CD4-positive, alpha-beta T cell (primary cell): Measurements from ENCODE around the gene LRRC26. TPM values are rescaled to one million over a fixed set of nuclear protein-coding genes. Genes with fewer than 3 reads are reported as not detected.

Source experiments
- ATAC-seq: fragments of 200-7000 bp; cut with Tn5 transposase; one replicate; pipeline ENCODE4 v1.10.0; 2022; ENCODE audit warnings: mild to moderate bottlenecking; ENCODE audit not compliant: poor library complexity
- CTCF ChIA-PET: fragments of 350-600 bp; sonication (Branson Sonifier 250); formaldehyde crosslinking; loops from one replicate; lab custom pipeline; 2021; ENCODE audit warnings: antibody characterized with exemption, inconsistent platforms; lab: Charles Lee
- POLR2A ChIA-PET: fragments of 350-600 bp; sonication (Branson Sonifier 250); formaldehyde crosslinking; loops from one replicate; lab custom pipeline; 2021; ENCODE audit warnings: antibody characterized with exemption, inconsistent platforms; lab: Charles Lee
- DNase-seq, 14 experiments: peaks; one replicate each; pipeline ENCODE4 v3.0.0-alpha.2; 2013 to 2020; ENCODE audit warnings: mixed read lengths in 2 of 14
- H3K27ac ChIP-seq, 2 donors: one replicate each; pipeline versions ENCODE4 v1.5.1 to v1.7.0; 2013; ENCODE audit warnings: low read length in 2 of 2, low read depth in 1 of 2, mild to moderate bottlenecking in 1 of 2
- H3K27me3 ChIP-seq, 2 experiments: 1 replicate in 1 of 2; 2 replicates in 1 of 2; pipeline versions ENCODE4 v1.6.1 to v1.7.0; 2013; ENCODE audit warnings: low read length in 2 of 2, control low read depth in 1 of 2, mild to moderate bottlenecking in 1 of 2, moderate library complexity in 1 of 2; ENCODE audit not compliant: insufficient read depth in 2 of 2, control insufficient read depth in 1 of 2
- H3K36me3 ChIP-seq: one replicate; pipeline ENCODE4 v1.6.1; 2013; ENCODE audit warnings: low read length, control low read depth; ENCODE audit not compliant: insufficient read depth
- H3K4me1 ChIP-seq: one replicate; pipeline ENCODE4 v1.6.1; 2013; ENCODE audit warnings: low read length, control low read depth; ENCODE audit not compliant: insufficient read depth
- H3K4me3 ChIP-seq: one replicate; pipeline ENCODE4 v1.5.1; 2013; ENCODE audit warnings: mild to moderate bottlenecking, low read length, moderate library complexity
- H3K9me3 ChIP-seq, 2 experiments: 1 replicate in 1 of 2; 2 replicates in 1 of 2; pipeline versions ENCODE4 v1.6.1 to v1.7.0; 2013; ENCODE audit warnings: low read length in 2 of 2, mild to moderate bottlenecking in 2 of 2, control low read depth in 1 of 2, moderate library complexity in 1 of 2; ENCODE audit not compliant: control insufficient read depth in 1 of 2, insufficient read depth in 1 of 2
- H3K27ac Mint-ChIP-seq: one replicate; pipeline ENCODE4 v1.8.0; 2020; ENCODE audit warnings: mixed read lengths
- H3K27me3 Mint-ChIP-seq: one replicate; pipeline ENCODE4 v1.8.0; 2021; ENCODE audit warnings: mixed read lengths
- H3K36me3 Mint-ChIP-seq: one replicate; pipeline ENCODE4 v1.8.0; 2021; ENCODE audit warnings: low read depth, mixed read lengths
- H3K4me1 Mint-ChIP-seq: one replicate; pipeline ENCODE4 v1.8.0; 2021; ENCODE audit warnings: low read depth, mixed read lengths
- H3K4me3 Mint-ChIP-seq: one replicate; pipeline ENCODE4 v1.8.0; 2020; ENCODE audit warnings: mild to moderate bottlenecking, mixed read lengths
- H3K9me3 Mint-ChIP-seq: one replicate; pipeline ENCODE4 v1.8.0; 2020; ENCODE audit warnings: mixed read lengths
- CTCF ChIP-seq: fragments of 200-600 bp; IDR thresholded peaks from one replicate; pipeline ENCODE4 v1.8.0; 2022; ENCODE audit warnings: antibody characterized with exemption, mild to moderate bottlenecking
- intact Hi-C, 2 experiments: fragments of 100-400 bp; cut with DNase I in 1 of 2; cut with micrococcal nuclease in 1 of 2; formaldehyde crosslinking; loops; one replicate each; pipeline versions ENCODE4 v1.15.1 to v1.9.0; 2023 to 2025; cut with DNase I, micrococcal nuclease
- total RNA-seq, 174 experiments: library from RNA in 2 of 174; stranded (reverse) in 2 of 174; gene quantifications; one replicate each; pipeline ENCODE4 v1.2.3 and lab custom pipeline; 2021 to 2026

LRRC26 gene
- total RNA-seq, 2 experiments from 2014 or later = not detected

DNA sequence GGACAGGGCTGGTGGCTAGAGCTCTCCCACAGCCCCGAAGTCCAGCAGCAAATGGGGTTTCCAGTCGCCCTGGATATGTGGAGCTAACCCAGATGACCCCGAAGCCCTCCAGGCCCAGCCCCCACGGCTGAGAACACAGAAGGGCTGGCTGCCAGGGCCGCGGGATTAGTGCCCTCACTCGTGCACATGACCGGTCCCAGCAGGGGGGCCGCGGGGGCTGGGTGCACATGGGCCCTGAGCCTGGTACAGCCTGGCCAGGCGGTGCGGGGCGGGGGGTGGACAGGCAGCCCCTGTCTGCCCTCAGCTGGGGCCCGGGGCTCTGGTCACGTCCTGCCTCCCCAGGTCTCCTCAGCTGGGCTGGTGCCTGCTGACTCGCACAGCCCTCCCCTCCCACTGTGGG is 24.5 kb upstream of the LRRC26 start:
- CTCF ChIA-PET = no interaction called here
- Mint-ChIP-seq H3K27me3 (no peaks in the 10 kb centered on the region), H3K9me3 (no peaks in the 10 kb centered on the region), H3K36me3 (peaks cover 10% of the 10 kb centered on the region), H3K27ac (no peak overlapping the region), H3K4me1 (peaks cover 4% of the 10 kb centered on the region), H3K4me3 (no peak overlapping the region)
- no peaks in the 10 kb centered on the region for H3K27me3 ChIP-seq
- ATAC-seq = no peak
- TF ChIP-seq CTCF = no peak
- intact Hi-C loops = no loop called here
- no peak for DNase-seq
- H3K4me3 ChIP-seq = no peak overlapping the region
- H3K27ac ChIP-seq = no peak overlapping the region
- POLR2A ChIA-PET = no interaction called here
- H3K9me3 ChIP-seq = peaks cover 0 to 3% of the 10 kb centered on the region in 2 experiments
- peaks cover 23% of the 10 kb centered on the region for H3K4me1 ChIP-seq
- peaks cover 16% of the 10 kb centered on the region for H3K36me3 ChIP-seq

- ChIA-PET CTCF (no interaction called here), POLR2A (no interaction called here)
- peaks cover 10% of the 10 kb centered on the region for H3K4me1 Mint-ChIP-seq
- no peak overlapping the region for H3K4me3 ChIP-seq
- H3K36me3 ChIP-seq = peaks cover 16% of the 10 kb centered on the region
- H3K9me3 ChIP-seq = no peaks in the 10 kb centered on the region
- ATAC-seq = no peak
- no peak for TF ChIP-seq CTCF
- H3K4me3 Mint-ChIP-seq = no peak overlapping the region
- no peaks in the 10 kb centered on the region for H3K27me3 ChIP-seq
- H3K9me3 Mint-ChIP-seq = no peaks in the 10 kb centered on the region
- H3K4me1 ChIP-seq = peaks cover 23% of the 10 kb centered on the region
- H3K27me3 Mint-ChIP-seq = no peaks in the 10 kb centered on the region
- no peak overlapping the region for H3K27ac ChIP-seq
- no peak overlapping the region for H3K27ac Mint-ChIP-seq
- intact Hi-C loops = no loop called here
- DNase-seq = no peak
- peaks cover 15% of the 10 kb centered on the region for H3K36me3 Mint-ChIP-seq
Measured at GRCh38 chr9:137193771-137194170, 23.9 kb upstream of the LRRC26 start.

GRCh38 chr9:137192859-137193258 is 23.0 kb upstream of the LRRC26 start:
- ATAC-seq (no peak), DNase-seq (no peak)
- Mint-ChIP-seq H3K36me3 (peaks cover 20% of the 10 kb centered on the region), H3K27me3 (no peaks in the 10 kb centered on the region), H3K4me3 (no peak overlapping the region), H3K4me1 (peaks cover 10% of the 10 kb centered on the region), H3K27ac (no peak overlapping the region), H3K9me3 (no peaks in the 10 kb centered on the region)
- TF ChIP-seq CTCF = no peak
- H3K27me3 ChIP-seq = no peaks in the 10 kb centered on the region
- ChIA-PET POLR2A (interaction anchor here (1.2 to 1.3 kb wide), 2 partner anchors 8 to 30 kb away, joined by 3 to 4 read pairs; partner anchors contain the start of gene TPRN), CTCF (no interaction called here)
- H3K27ac ChIP-seq = no peak overlapping the region
- intact Hi-C loops = no loop called here
- no peak overlapping the region for H3K4me3 ChIP-seq
- no peaks in the 10 kb centered on the region for H3K9me3 ChIP-seq
- peaks cover 22% of the 10 kb centered on the region for H3K4me1 ChIP-seq
- H3K36me3 ChIP-seq = peaks cover 16% of the 10 kb centered on the region
